ENCODE measurements around the gene KIF11.

Gene KIF11

GRCh38 chr10:92702301-92702916, 109.5 kb downstream of the KIF11 start:
- no peak overlapping the region for H3K4me3 ChIP-seq (ENCODE audit: low read depth, low read length)

More at GRCh38 chr10:92702301-92702916, 109.5 kb downstream of the KIF11 start:
- no peak for DNase-seq (ENCODE audit: low read depth)
- TF ChIP-seq CTCF (conservative IDR thresholded peaks at IDR 0.05; ENCODE audit: low read depth, low read length) = no peak

All from choroid plexus epithelial cell (primary cell).